Fibroblast of gingiva (primary cell): Measurements from ENCODE around the gene FGFR3.

Source experiments
- DNase-seq: peaks from one replicate; pipeline ENCODE4 v3.0.0-alpha.2; 2011; ENCODE audit warnings: low read depth

Gene FGFR3

GRCh38 chr4:1756893-1757779, 36.0 kb upstream of the FGFR3 start:
- DNase-seq: no peak

GRCh38 chr4:1757836-1758235, 35.3 kb upstream of the FGFR3 start:
- DNase-seq: no peak

GRCh38 chr4:1758306-1759121, 34.6 kb upstream of the FGFR3 start:
- DNase-seq: no peak

GRCh38 chr4:1759170-1759817, 33.8 kb upstream of the FGFR3 start:
- DNase-seq: no peak

- no peak for DNase-seq
These were observed 33.3 kb upstream of the FGFR3 start for GRCh38 chr4:1759818-1760223.

GRCh38 chr4:1760521-1761071, 32.5 kb upstream of the FGFR3 start:
- DNase-seq: no peak

- no peak for DNase-seq
These were observed 31.9 kb upstream of the FGFR3 start for GRCh38 chr4:1761130-1761689.

- DNase-seq: no peak
These were observed 30.7 kb upstream of the FGFR3 start for GRCh38 chr4:1762264-1763010.

- DNase-seq: no peak
These were observed 30.0 kb upstream of the FGFR3 start for GRCh38 chr4:1763070-1763549.

- DNase-seq: peak; percentile 23
These were observed 29.5 kb upstream of the FGFR3 start for GRCh38 chr4:1763550-1764080.

GRCh38 chr4:1764670-1765069, 28.4 kb upstream of the FGFR3 start:
- DNase-seq: no peak

GRCh38 chr4:1765409-1766072, 27.6 kb upstream of the FGFR3 start:
- no peak for DNase-seq

- DNase-seq: no peak
These were observed 26.7 kb upstream of the FGFR3 start for GRCh38 chr4:1766106-1767060.

GRCh38 chr4:1767061-1767769, 25.9 kb upstream of the FGFR3 start:
- DNase-seq: peak; percentile 22

GRCh38 chr4:1767770-1768366, 25.2 kb upstream of the FGFR3 start:
- peak; percentile 15 for DNase-seq

- no peak for DNase-seq
These were observed 24.6 kb upstream of the FGFR3 start for GRCh38 chr4:1768367-1769034.

- no peak for DNase-seq
These were observed 23.4 kb upstream of the FGFR3 start for GRCh38 chr4:1769692-1770091.
